Cardiac muscle cell (in vitro differentiated cells and primary cell): ENCODE data around the gene IGSF21. TPM values are rescaled to one million over a fixed set of nuclear protein-coding genes. Genes with fewer than 3 reads are reported as not detected.
A peak's percentile ranks its signal among the peaks of the same experiment; 100 is the strongest.
"Not testable (repeated sequence)": the region's sequence is repeated elsewhere in the genome, so short reads cannot be mapped to it uniquely, and the experiment has no call there.

Experiments
- DNase-seq, 2 donors: peaks; one replicate each; pipeline versions ENCODE4 v3.0.0 to v3.0.0-alpha.2; 2010 to 2017; ENCODE audit warnings: low read depth in 1 of 2, low spot score in 1 of 2
- H3K27ac ChIP-seq: fragments of 200-600 bp; sonication (generic); 2 replicates; pipeline ENCODE4 v1.5.1; 2016
- H3K27me3 ChIP-seq: fragments of 200-600 bp; sonication (generic); 2 replicates; pipeline ENCODE4 v1.6.0; 2016; ENCODE audit warnings: control low read depth
- H3K36me3 ChIP-seq: fragments of 200-600 bp; sonication (generic); 2 replicates; pipeline ENCODE4 v1.5.1; 2016; ENCODE audit warnings: control low read depth
- H3K4me1 ChIP-seq: fragments of 200-600 bp; sonication (generic); 2 replicates; pipeline ENCODE4 v1.8.1; 2017; ENCODE audit warnings: low read depth, mild to moderate bottlenecking, mixed run types
- H3K4me3 ChIP-seq: fragments of 200-600 bp; sonication (generic); 2 replicates; pipeline ENCODE4 v1.5.1; 2016; ENCODE audit warnings: mild to moderate bottlenecking
- H3K9me3 ChIP-seq: fragments of 200-600 bp; sonication (generic); 2 replicates; pipeline ENCODE4 v1.5.1; 2017; ENCODE audit warnings: low read depth, mild to moderate bottlenecking, control low read depth
- polyA plus RNA-seq: library from polyadenylated mRNA; unstranded; fragments of >200 nt; fragmentation: Nextera tagmentation; extraction: Ambion mirVana; gene quantifications from 2 replicates; pipeline ENCODE4 v1.2.1, GENCODE V29; 2016
- total RNA-seq: library from RNA; depleted of rRNA; stranded (reverse); fragments of >200 nt; gene quantifications from 2 replicates; pipeline ENCODE4 v1.2.3, GENCODE V29; 2016
- TF ChIP-seq, protein P1 (sequence below): IDR thresholded peaks from 2 replicates; pipeline ENCODE4 v1.5.1; 2012; ENCODE audit warnings: low read depth, mild to moderate bottlenecking, low read length

The IGSF21 gene
- total and polyA plus RNA-seq, 2 experiments from 2014 or later: 0.06 TPM; not detected in 1

DNA sequence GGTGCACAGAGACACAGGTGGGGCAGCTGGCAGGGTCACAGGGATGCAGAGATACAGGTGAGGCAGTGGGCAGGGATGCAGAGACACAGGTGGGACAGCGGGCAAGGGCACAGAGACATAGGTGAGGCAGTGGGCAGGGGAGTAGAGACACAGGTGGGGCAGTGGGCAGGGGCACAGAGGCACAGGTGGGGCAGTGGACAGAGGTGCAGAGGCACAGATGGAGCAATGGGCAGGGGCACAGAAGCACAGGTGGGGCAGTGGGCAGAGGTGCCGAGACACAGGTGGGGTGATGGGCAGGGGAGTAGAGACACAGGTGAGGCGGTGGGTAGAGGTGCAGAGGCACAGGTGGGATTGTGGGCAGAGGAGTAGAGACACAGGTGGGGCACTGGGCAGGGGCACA, 255.8 kb downstream of the IGSF21 start:
- no peaks in the 10 kb centered on the region for H3K9me3 ChIP-seq
- H3K27me3 ChIP-seq: no peaks in the 10 kb centered on the region
- TF ChIP-seq, protein P1, sequence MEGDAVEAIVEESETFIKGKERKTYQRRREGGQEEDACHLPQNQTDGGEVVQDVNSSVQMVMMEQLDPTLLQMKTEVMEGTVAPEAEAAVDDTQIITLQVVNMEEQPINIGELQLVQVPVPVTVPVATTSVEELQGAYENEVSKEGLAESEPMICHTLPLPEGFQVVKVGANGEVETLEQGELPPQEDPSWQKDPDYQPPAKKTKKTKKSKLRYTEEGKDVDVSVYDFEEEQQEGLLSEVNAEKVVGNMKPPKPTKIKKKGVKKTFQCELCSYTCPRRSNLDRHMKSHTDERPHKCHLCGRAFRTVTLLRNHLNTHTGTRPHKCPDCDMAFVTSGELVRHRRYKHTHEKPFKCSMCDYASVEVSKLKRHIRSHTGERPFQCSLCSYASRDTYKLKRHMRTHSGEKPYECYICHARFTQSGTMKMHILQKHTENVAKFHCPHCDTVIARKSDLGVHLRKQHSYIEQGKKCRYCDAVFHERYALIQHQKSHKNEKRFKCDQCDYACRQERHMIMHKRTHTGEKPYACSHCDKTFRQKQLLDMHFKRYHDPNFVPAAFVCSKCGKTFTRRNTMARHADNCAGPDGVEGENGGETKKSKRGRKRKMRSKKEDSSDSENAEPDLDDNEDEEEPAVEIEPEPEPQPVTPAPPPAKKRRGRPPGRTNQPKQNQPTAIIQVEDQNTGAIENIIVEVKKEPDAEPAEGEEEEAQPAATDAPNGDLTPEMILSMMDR: no peak
- H3K27ac ChIP-seq: no peak overlapping the region
- H3K4me1 ChIP-seq: no peaks in the 10 kb centered on the region
- H3K36me3 ChIP-seq: no peaks in the 10 kb centered on the region
- no peak overlapping the region for H3K4me3 ChIP-seq
- no peak for DNase-seq

DNA sequence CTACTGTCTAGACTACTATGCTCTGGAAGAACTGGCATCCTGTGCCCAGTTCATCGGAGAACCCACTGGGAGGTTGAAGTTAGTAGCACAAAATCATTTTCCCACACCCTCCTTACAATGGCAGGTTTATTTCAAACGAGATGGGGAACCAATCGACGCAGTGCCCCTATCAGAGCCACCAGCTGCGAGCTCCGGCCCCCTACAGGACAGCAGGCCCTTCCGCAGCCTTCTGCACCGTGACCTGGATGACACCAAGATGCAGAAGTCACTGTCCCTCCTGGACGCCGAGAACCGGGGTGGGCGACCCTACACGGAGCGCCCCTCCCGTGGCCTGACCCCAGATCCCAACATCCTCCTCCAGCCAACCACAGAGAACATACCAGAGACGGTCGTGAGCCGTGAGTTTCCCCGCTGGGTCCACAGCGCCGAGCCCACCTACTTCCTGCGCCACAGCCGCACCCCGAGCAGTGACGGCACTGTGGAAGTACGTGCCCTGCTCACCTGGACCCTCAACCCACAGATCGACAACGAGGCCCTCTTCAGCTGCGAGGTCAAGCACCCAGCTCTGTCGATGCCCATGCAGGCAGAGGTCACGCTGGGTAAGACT, 257.6 kb downstream of the IGSF21 start:
- no peaks in the 10 kb centered on the region for H3K4me1 ChIP-seq
- H3K9me3 ChIP-seq: no peaks in the 10 kb centered on the region
- H3K27me3 ChIP-seq: no peaks in the 10 kb centered on the region
- no peak overlapping the region for H3K4me3 ChIP-seq
- no peaks in the 10 kb centered on the region for H3K36me3 ChIP-seq
- no peak overlapping the region for H3K27ac ChIP-seq
- TF ChIP-seq, protein P1: no peak
- no peak for DNase-seq

DNA sequence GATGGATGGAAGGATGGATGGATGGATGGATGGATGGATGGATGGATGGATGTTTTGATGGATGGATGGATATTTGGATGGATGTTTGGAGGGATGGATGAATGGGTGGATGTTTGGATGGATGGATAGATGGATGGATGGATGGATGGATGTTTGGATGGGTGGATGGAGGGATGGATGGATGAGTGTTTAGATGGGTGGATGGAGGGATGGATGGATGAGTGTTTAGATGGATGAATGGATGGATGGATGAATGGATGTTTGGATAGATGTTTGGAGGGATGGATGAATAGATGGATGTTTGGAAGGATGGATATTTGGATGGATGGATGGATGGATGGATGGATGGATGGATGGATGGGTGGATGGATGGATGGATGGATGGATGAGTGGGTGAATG, 264.9 kb downstream of the IGSF21 start:
- not testable (repeated sequence) for H3K36me3 ChIP-seq, H3K4me3 ChIP-seq, DNase-seq, H3K4me1 ChIP-seq, H3K27ac ChIP-seq, H3K9me3 ChIP-seq, H3K27me3 ChIP-seq

DNA sequence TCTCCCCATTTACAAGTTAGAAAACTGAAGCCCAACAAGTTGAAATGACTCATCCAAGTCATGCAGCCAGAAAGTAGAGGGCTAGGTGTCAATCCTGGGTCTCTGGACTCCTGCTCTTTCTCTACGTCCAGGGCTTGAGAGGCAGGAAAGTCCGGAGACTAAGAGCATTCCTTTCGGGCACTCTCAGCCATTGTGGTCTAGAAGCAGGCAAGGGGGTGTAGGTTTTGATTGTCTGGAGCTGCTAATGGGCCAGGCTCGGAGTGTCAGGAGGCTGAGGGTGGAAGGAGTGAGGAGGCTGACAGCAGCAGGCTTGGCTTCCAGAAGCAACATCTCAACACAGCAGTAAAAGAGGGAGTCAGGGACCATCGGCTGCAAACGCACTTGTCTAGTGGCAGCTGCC, 265.6 kb downstream of the IGSF21 start:
- no peaks in the 10 kb centered on the region for H3K27me3 ChIP-seq
- TF ChIP-seq, protein P1: no peak
- H3K4me3 ChIP-seq: no peak overlapping the region
- no peak for DNase-seq
- H3K36me3 ChIP-seq: no peaks in the 10 kb centered on the region
- no peak overlapping the region for H3K27ac ChIP-seq
- no peaks in the 10 kb centered on the region for H3K4me1 ChIP-seq
- no peaks in the 10 kb centered on the region for H3K9me3 ChIP-seq

DNA sequence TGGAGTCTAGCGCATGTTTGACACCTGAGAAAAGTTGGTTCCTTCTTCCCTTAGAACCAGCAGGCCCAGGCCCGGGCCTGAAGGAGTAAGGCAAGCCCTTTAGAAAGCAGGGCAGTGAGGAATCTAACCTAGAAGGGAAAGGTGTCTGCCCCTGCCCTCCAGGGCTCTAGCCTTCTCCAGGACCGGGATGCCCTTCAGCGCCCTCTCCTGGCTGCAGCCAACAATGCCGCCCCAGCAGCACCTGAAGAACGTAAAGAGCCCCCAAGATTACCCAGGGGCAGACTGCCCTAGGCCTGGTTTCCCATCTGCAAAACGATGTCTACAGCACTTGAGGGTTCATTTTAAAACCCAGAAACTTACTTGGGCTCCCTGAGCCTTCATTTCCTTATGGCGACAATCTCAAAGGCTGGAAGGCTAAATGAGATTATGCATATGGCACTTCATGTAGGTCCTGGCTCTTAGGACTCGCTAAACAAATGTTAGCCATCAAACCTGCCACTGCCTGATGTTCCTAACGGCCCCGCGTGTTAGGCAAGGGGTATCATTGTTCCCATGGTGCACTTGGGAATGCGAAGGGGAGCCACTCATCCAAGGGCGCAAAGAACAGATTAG, 266.4 kb downstream of the IGSF21 start:
- H3K27ac ChIP-seq: no peak overlapping the region
- no peak overlapping the region for H3K4me3 ChIP-seq
- TF ChIP-seq, protein P1: no peak
- H3K36me3 ChIP-seq: no peaks in the 10 kb centered on the region
- no peaks in the 10 kb centered on the region for H3K9me3 ChIP-seq
- H3K4me1 ChIP-seq: no peaks in the 10 kb centered on the region
- H3K27me3 ChIP-seq: no peaks in the 10 kb centered on the region
- DNase-seq: peak in 1 of 2 donors; percentile 63

DNA sequence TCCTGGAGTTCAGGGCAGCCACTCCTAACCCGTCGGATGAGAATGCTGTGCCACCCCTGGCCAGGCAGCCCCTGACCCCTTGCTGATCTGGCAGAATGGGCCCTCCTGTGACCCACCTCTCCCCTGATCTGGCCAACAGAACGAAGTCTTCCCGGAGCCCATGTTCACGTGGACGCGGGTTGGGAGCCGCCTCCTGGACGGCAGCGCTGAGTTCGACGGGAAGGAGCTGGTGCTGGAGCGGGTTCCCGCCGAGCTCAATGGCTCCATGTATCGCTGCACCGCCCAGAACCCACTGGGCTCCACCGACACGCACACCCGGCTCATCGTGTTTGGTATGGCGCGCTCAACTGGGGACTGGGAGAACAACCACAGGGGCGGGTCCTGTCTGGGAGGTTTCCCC, 269.1 kb downstream of the IGSF21 start:
- no peaks in the 10 kb centered on the region for H3K27me3 ChIP-seq
- H3K27ac ChIP-seq: no peak overlapping the region
- no peaks in the 10 kb centered on the region for H3K9me3 ChIP-seq
- no peaks in the 10 kb centered on the region for H3K4me1 ChIP-seq
- no peak for DNase-seq
- no peaks in the 10 kb centered on the region for H3K36me3 ChIP-seq
- H3K4me3 ChIP-seq: no peak overlapping the region
- TF ChIP-seq, protein P1: no peak
